Smooth muscle cell of trachea (primary cell): ENCODE data around the gene ACBD3. TPM values are rescaled to one million over a fixed set of nuclear protein-coding genes. Genes with fewer than 3 reads are reported as not detected.

Experiments
- total RNA-seq: library from RNA; depleted of rRNA; stranded (reverse); fragments of >200 nt; gene quantifications from 2 replicates; pipeline ENCODE4 v1.2.1, GENCODE V29; 2014

The ACBD3 gene
- 74.3 and 75.6 TPM in 2 replicates for total RNA-seq

DNA sequence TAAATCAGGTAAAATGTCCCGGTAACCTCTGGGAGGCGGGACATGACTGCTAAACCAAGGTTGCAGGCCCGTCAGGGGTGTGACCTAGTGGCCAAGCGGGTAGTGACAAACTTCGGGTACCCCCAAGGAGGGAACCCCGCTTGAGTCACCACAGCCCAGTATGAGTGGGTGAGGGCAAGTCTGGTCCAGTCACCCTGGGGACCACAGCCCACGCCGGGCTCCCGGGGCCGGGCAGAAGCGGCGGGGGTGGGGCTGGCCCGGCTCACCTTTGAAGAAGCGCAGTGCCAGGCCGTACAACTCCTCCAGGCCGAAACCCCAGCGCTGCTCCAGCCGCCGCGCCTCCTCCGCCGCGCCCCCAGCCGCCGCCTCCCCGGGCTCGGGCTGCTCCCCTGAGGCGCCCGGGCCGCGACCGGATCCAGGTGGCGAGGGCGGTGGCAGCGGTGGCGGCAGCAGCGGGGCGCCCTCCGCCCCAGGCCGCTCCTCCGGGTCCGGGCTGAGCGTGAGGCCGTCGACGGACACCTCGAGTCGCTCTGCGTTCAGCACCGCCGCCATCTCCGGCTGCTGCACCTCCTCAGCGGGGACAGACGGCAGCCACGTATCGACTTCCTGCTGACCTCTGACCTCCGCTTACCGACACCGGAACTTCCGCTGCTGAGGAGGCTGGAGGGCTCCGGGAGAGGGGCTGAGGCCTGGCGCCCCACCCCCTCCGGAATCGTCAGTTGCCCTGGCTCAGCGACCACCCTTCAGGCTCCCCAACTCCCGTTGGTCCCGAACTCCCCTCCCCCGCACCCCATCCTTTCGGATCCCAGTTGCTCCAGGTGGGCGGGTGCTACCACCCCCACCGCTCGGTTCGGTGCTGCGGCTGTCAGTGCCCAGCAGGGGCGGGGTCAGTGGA is at the start of gene ACBD3:
Gene ACBD3, minus strand, starts transcription at position 618 of the 895 bp plus-strand sequence. Its CDS starts 66 bp downstream, at position 552.

DNA sequence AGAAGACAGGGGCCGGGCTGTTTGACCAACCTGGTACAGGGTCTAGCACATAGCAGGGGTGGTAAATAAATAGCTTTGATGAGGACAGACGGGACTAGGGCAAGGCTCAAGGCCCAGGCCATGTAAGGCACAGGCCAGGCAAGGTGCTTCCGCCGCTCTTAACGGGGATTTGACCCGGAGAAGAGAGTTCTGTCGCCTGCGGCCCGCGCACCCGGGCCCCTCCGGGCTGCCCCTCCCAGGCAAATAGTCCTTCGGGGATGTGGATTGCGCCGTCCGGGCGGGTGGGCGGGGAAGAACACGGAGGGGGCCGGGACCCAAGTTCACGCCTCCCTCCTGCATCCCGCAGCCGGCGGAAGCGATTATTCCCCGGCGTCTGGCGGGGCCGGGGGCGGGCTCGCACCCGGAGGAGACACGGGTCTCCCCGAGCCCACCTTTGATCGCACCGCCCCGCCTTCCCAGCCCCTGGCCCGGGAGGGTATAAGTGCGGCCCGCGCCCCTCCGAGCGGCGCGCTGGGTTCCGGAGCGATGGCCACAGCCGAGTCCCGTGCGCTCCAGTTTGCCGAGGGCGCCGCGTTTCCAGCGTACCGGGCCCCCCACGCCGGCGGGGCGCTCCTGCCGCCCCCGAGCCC is 36.7 kb upstream of the ACBD3 start, which contains the start of gene MIXL1:
Gene MIXL1, plus strand, starts transcription at position 508 of the 629 bp plus-strand sequence. Its CDS starts 18 bp downstream, at position 526.

Other genes with a start within 250 kb of the ACBD3 start
- gene LEFTY2, start 245.5 kb downstream of the ACBD3 start, total RNA-seq: not detected in 2 replicates
- gene SDE2, start 187.4 kb downstream of the ACBD3 start, total RNA-seq: 15.3 and 15.5 TPM in 2 replicates
- 75.1 and 150 TPM in 2 replicates for gene H3-3A, start 124.0 kb downstream of the ACBD3 start, total RNA-seq
- under 0.01 TPM in 1 of 2 replicates, not detected in the other for gene MIXL1, start 36.9 kb upstream of the ACBD3 start, total RNA-seq
- 2.2 and 7.3 TPM in 2 replicates for gene LIN9, start 122.4 kb upstream of the ACBD3 start, total RNA-seq
- gene PARP1, start 221.4 kb upstream of the ACBD3 start, total RNA-seq: 78.2 and 104 TPM in 2 replicates